Measurements from ENCODE around the gene JARID2. TPM values are rescaled to one million over a fixed set of nuclear protein-coding genes. Genes with fewer than 3 reads are reported as not detected.

Gene JARID2
- total RNA-seq, 4 donors from 2014 or later = 20.0 to 29.4 (median 23.9) TPM

DNA sequence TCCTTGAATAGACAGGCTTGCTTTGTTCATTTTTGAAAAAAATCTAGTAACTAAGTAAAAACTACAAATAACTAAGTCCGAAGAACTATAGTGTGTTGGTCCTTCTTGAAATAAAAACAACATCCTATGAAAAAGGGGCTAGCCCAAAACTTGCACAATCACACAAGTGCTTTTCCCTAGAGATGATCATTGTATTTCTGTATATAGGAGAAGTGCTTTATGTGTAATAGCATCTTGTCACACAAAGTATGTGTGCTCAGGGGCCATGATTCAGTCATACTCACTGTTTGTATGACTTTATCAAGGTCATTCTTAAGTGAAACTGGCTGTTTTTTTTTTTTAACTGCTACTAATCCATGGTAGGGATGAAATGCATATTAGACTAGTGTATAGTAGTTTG is 237.2 kb downstream of the JARID2 start:
- Histone ChIP-seq H3K4me1 (peaks cover 15% of the 10 kb centered on the region), H3K27ac (no peak overlapping the region), H3K36me3 (peaks cover 10% of the 10 kb centered on the region), H3K4me3 (no peak overlapping the region), H3K27me3 (no peaks in the 10 kb centered on the region), H3K9me3 (no peaks in the 10 kb centered on the region)
- DNase-seq (ENCODE audit: low spot score in 2 of 2) = no peak
- TF ChIP-seq POLR2A (IDR thresholded peaks at IDR 0.05) (no peak), CTCF (IDR thresholded peaks at IDR 0.05) (no peak), EP300 (IDR thresholded peaks at IDR 0.05) (no peak), POLR2AphosphoS5 (IDR thresholded peaks at IDR 0.05) (no peak)
- WGBS = 100% methylated on average over 1 of the region's 1 CpG

DNA sequence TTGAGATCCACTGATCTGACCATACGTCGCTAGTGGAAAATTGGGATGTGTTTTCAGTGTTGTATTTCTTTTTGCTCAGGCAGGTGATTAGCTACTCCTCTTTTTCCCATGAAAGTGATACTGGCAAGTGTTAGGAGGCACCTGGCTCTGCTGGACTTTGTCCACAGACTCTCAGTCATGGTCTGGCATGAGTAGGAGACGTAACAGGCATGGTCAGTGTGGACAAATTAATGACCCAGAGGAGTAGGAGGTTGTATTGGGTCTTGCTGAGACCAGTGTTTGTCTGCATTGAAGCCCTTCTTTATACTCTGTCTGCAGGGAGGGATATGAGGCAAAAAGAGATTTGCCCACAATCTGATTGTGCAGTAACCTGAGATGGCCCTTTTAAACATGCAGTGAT is 238.3 kb downstream of the JARID2 start:
- no peak overlapping the region for H3K27ac ChIP-seq
- peaks cover 15% of the 10 kb centered on the region for H3K4me1 ChIP-seq
- WGBS = 98% methylated on average over 3 of the region's 3 CpGs
- no peak overlapping the region for H3K4me3 ChIP-seq
- H3K27me3 ChIP-seq = no peaks in the 10 kb centered on the region
- no peak for DNase-seq (ENCODE audit: low spot score in 2 of 2)
- TF ChIP-seq EP300 (IDR thresholded peaks at IDR 0.05) (no peak), POLR2AphosphoS5 (IDR thresholded peaks at IDR 0.05) (no peak), CTCF (IDR thresholded peaks at IDR 0.05) (no peak), POLR2A (IDR thresholded peaks at IDR 0.05) (no peak)
- peaks cover 18% of the 10 kb centered on the region for H3K36me3 ChIP-seq
- H3K9me3 ChIP-seq = no peaks in the 10 kb centered on the region

DNA sequence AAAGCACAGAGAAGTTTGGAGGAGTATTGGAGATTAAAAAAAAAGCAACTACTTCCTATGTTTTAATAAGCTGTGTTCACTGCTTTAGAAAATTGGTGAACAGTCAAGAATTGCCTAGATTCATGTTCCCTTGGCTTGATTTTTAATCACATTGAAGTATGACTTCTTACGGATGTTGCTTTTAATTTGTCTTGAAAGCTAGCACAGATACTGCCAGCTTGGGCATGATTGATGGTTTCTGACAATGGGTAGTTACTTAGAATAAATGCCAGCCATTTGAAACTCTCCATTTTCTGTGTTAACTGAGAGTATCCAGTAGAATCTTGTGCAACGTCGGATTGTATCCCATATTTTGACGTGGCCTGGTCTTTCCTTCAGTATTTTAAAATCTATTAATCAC is 239.0 kb downstream of the JARID2 start:
- TF ChIP-seq POLR2AphosphoS5 (IDR thresholded peaks at IDR 0.05) (no peak), POLR2A (IDR thresholded peaks at IDR 0.05) (no peak), EP300 (IDR thresholded peaks at IDR 0.05) (no peak), CTCF (IDR thresholded peaks at IDR 0.05) (no peak)
- no peak for DNase-seq (ENCODE audit: low spot score in 2 of 2)
- Histone ChIP-seq H3K4me1 (peaks cover 15% of the 10 kb centered on the region), H3K27ac (no peak overlapping the region), H3K27me3 (no peaks in the 10 kb centered on the region), H3K4me3 (no peak overlapping the region), H3K9me3 (no peaks in the 10 kb centered on the region), H3K36me3 (peaks cover 18% of the 10 kb centered on the region)
- 86% methylated on average over 4 of the region's 4 CpGs for WGBS

- 70% methylated on average over 2 of the region's 2 CpGs for WGBS
- no peaks in the 10 kb centered on the region for H3K27me3 ChIP-seq
- H3K4me1 ChIP-seq = peaks cover 18% of the 10 kb centered on the region
- no peak for DNase-seq (ENCODE audit: low spot score in 2 of 2)
- no peaks in the 10 kb centered on the region for H3K9me3 ChIP-seq
- H3K4me3 ChIP-seq = no peak overlapping the region
- H3K36me3 ChIP-seq = peaks cover 18% of the 10 kb centered on the region
- no peak overlapping the region for H3K27ac ChIP-seq
- TF ChIP-seq CTCF (IDR thresholded peaks at IDR 0.05) (no peak), POLR2A (IDR thresholded peaks at IDR 0.05) (no peak), POLR2AphosphoS5 (IDR thresholded peaks at IDR 0.05) (no peak), EP300 (IDR thresholded peaks at IDR 0.05) (no peak)
These were observed 240.1 kb downstream of the JARID2 start for GRCh38 chr6:15485936-15486335.

GRCh38 chr6:15487262-15487661 is 241.4 kb downstream of the JARID2 start:
- DNase-seq (ENCODE audit: low spot score in 2 of 2) = no peak
- H3K27ac ChIP-seq = no peak overlapping the region
- H3K4me3 ChIP-seq = no peak overlapping the region
- H3K27me3 ChIP-seq = no peaks in the 10 kb centered on the region
- no peaks in the 10 kb centered on the region for H3K9me3 ChIP-seq
- H3K4me1 ChIP-seq = peaks cover 26% of the 10 kb centered on the region
- TF ChIP-seq POLR2A (IDR thresholded peaks at IDR 0.05) (no peak), EP300 (IDR thresholded peaks at IDR 0.05) (no peak), POLR2AphosphoS5 (IDR thresholded peaks at IDR 0.05) (no peak), CTCF (IDR thresholded peaks at IDR 0.05) (no peak)
- peaks cover 18% of the 10 kb centered on the region for H3K36me3 ChIP-seq
- 95% methylated on average over 13 of the region's 13 CpGs for WGBS

Measured in suprapubic skin (tissue), 4 donors.